ENCODE results near the gene QSOX2. TPM values are rescaled to one million over a fixed set of nuclear protein-coding genes. Genes with fewer than 3 reads are reported as not detected.
"Not testable (repeated sequence)": the region's sequence is repeated elsewhere in the genome, so short reads cannot be mapped to it uniquely, and the experiment has no call there.

The QSOX2 gene
- polyA plus RNA-seq, 1 experiment = 14.7 TPM

DNA sequence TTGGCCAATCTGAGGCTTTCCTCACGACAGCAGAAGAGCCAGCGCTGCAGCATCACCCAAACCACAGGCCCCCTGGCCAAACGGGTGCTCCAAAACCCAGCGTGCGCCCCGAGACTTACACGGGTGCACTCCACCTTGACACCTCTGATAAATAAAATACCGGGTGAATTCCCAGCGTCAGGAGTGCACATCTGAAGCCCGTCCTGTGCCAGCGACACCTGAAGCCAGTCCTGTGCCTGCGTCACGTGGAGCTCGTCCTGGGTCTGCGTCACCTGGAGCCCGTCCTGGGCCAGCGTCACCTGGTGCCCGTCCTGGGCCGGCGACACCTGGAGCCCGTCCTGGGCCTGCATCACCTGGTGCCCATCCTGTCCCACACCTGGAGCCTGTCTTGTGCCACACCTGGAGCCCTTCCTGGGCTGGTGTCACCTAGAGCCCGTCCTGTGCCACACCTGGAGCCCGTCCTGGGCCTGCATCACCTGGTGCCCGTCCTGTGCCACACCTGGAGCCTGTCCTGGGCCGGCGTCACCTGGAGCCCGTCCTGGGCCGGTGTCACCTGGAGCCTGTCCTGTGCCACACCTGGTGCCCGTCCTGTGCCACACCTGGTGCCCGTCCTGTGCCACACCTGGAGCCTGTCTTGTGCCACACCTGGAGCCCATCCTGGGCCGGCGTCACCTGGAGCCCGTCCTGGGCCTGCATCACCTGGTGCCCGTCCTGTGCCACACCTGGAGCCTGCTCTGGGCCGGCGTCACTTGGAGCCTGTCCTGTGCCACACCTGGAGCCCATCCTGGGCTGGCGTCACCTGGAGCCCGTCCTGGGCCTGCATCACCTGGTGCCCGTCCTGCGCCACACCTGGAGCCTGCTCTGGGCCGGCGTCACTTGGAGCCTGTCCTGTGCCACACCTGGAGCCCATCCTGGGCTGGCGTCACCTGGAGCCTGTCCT is 8.9 kb downstream of the QSOX2 start:
- H3K4me3 ChIP-seq (ENCODE audit: low read depth, low read length); H3K27me3 ChIP-seq (ENCODE audit: control insufficient read depth, insufficient read depth, low read length); POLR2A ChIA-PET; H3K9me3 ChIP-seq (ENCODE audit: control insufficient read depth, insufficient read depth, low read length); H3K27ac ChIP-seq (ENCODE audit: low read depth, low read length); DNase-seq (ENCODE audit: low read depth, low spot score); CTCF ChIA-PET: not testable (repeated sequence)

GRCh38 chr9:136235709-136236455 is 9.7 kb downstream of the QSOX2 start:
- no peaks in the 10 kb centered on the region for H3K27me3 ChIP-seq (ENCODE audit: control insufficient read depth, insufficient read depth, low read length)
- ChIA-PET CTCF (no interaction called here), POLR2A (no interaction called here)
- H3K4me3 ChIP-seq (ENCODE audit: low read depth, low read length) = no peak overlapping the region
- H3K27ac ChIP-seq (ENCODE audit: low read depth, low read length) = no peak overlapping the region
- TF ChIP-seq, protein P1, sequence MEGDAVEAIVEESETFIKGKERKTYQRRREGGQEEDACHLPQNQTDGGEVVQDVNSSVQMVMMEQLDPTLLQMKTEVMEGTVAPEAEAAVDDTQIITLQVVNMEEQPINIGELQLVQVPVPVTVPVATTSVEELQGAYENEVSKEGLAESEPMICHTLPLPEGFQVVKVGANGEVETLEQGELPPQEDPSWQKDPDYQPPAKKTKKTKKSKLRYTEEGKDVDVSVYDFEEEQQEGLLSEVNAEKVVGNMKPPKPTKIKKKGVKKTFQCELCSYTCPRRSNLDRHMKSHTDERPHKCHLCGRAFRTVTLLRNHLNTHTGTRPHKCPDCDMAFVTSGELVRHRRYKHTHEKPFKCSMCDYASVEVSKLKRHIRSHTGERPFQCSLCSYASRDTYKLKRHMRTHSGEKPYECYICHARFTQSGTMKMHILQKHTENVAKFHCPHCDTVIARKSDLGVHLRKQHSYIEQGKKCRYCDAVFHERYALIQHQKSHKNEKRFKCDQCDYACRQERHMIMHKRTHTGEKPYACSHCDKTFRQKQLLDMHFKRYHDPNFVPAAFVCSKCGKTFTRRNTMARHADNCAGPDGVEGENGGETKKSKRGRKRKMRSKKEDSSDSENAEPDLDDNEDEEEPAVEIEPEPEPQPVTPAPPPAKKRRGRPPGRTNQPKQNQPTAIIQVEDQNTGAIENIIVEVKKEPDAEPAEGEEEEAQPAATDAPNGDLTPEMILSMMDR (IDR thresholded peaks at IDR 0.05; ENCODE audit: low read depth, low read length) = no peak
- H3K9me3 ChIP-seq (ENCODE audit: control insufficient read depth, insufficient read depth, low read length) = no peaks in the 10 kb centered on the region; the same call in 1 of the 2 replicates
- DNase-seq (ENCODE audit: low read depth, low spot score) = no peak

DNA sequence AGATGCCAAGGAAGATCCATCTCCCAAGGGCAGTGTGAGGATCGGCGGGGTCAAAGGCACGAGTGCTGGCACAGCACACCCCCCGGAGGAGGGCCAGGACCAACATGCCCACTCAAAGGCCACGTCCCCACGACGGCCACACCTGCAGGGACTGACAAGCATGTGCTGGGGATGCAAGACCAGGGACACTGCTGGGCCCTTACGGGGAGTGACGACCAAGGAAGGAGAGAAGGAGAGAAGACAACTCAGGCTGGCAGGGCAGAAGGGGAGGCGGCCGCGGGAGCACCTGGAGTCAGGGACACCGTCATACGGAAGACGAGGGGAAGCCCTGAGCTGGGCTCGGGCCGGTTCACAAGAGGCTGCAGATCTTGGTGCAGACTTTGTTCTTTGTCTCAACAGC is 10.4 kb downstream of the QSOX2 start:
- TF ChIP-seq, protein P1 (IDR thresholded peaks at IDR 0.05; ENCODE audit: low read depth, low read length) = no peak
- CTCF ChIA-PET = no interaction called here

GRCh38 chr9:136234597-136234996 is 11.0 kb downstream of the QSOX2 start:
- Histone ChIP-seq H3K9me3 (ENCODE audit: control insufficient read depth, insufficient read depth, low read length) (no peaks in the 10 kb centered on the region; the same call in 1 of the 2 replicates), H3K27ac (ENCODE audit: low read depth, low read length) (no peak overlapping the region), H3K4me3 (ENCODE audit: low read depth, low read length) (no peak overlapping the region), H3K27me3 (ENCODE audit: control insufficient read depth, insufficient read depth, low read length) (no peaks in the 10 kb centered on the region)
- ChIA-PET CTCF (interaction anchor here (0.9 kb wide), 1 partner anchor 10 kb away, joined by 3 read pairs; no protein-coding TSS in a partner anchor), POLR2A (no interaction called here)
- DNase-seq (ENCODE audit: low read depth, low spot score) = no peak
- TF ChIP-seq, protein P1 (IDR thresholded peaks at IDR 0.05; ENCODE audit: low read depth, low read length) = no peak

More for the DNA sequence above, 10.4 kb downstream of the QSOX2 start:
- Histone ChIP-seq H3K9me3 (ENCODE audit: control insufficient read depth, insufficient read depth, low read length) (no peaks in the 10 kb centered on the region; the same call in 1 of the 2 replicates), H3K27ac (ENCODE audit: low read depth, low read length) (no peak overlapping the region), H3K27me3 (ENCODE audit: control insufficient read depth, insufficient read depth, low read length) (no peaks in the 10 kb centered on the region), H3K4me3 (ENCODE audit: low read depth, low read length) (no peak overlapping the region)
- POLR2A ChIA-PET = no interaction called here
- no peak for DNase-seq (ENCODE audit: low read depth, low spot score)

DNA sequence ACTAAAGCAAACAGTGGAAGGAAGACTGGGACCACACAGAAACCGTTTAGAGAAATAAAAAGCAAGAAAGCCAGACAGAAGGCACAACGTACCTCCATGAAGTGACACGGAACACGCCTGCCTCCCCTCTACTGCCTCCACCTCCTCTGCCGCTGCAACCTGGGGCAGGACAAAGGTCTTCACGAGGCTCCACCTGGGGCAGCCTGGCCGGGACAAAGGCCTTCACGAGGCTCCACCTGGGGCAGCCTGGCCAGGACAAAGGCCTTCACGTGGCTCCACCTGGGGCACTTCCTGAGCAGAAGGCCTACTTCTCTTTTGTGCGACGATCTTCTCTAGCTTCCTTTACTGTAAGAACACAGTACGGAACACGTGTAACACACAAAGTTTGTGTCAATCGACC is 11.7 kb downstream of the QSOX2 start:
- POLR2A ChIA-PET = no interaction called here
- H3K27me3 ChIP-seq (ENCODE audit: control insufficient read depth, insufficient read depth, low read length) = no peaks in the 10 kb centered on the region
- DNase-seq (ENCODE audit: low read depth, low spot score) = no peak
- TF ChIP-seq, protein P1 (IDR thresholded peaks at IDR 0.05; ENCODE audit: low read depth, low read length) = no peak
- CTCF ChIA-PET = interaction anchor here (0.9 kb wide), 1 partner anchor 9 kb away, joined by 3 read pairs; no protein-coding TSS in a partner anchor
- H3K4me3 ChIP-seq (ENCODE audit: low read depth, low read length) = no peak overlapping the region
- H3K27ac ChIP-seq (ENCODE audit: low read depth, low read length) = no peak overlapping the region
- H3K9me3 ChIP-seq (ENCODE audit: control insufficient read depth, insufficient read depth, low read length) = no peaks in the 10 kb centered on the region; the same call in 1 of the 2 replicates

Measured in AG04450 (cell line).